ENCODE data around the gene AHCY. TPM values are rescaled to one million over a fixed set of nuclear protein-coding genes. Genes with fewer than 3 reads are reported as not detected.

AHCY gene
- total RNA-seq, 3 donors from 2014 or later (not counting 1 experiment from before 2014, with no cell fraction given): 7.1 to 8.3 (median 7.7) TPM

DNA sequence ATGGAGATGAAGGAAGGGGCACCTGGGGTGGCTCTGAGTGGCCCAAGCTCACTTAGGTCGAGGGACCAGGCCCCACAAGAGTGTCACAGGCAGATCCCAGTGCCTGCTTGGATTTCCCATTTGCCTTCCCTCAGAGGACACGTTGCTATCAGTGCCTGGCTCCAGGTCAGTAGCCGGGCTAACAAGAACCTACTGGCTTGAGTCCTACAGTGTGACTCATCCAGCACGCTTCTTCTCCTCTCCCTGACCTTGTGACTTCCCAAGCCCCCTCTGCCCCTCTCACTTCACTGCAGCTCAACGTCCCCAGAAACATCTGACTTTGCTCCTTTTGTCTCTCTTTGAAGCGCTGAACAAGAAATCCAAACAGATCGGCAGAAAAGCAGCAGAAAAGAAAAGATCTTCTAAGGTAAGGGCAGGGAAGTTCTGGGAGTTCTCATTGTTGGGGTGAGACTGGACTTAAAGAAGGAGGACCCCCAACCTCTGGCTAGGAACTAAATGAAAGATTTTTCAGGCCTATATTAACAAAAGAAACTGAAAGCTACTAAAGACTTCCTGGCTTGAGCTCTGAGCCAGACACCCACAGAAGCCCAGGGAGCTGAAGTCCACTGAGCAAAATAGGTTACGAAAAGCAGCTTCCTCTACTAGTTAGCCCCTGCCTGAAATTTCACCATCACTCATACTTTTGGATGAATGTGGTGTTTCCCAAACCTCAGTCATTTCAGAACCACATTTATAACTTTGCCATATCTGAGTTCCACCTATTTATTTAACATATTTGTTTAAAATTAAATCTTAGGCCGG lies 40.5 kb downstream of the AHCY start:
- intact Hi-C loops (cut with micrococcal nuclease): no loop called here
- no peak overlapping the region for H3K4me3 ChIP-seq (ENCODE audit: low read length)
- H3K36me3 ChIP-seq (ENCODE audit: control insufficient read depth, insufficient read depth, low read length): no peaks in the 10 kb centered on the region
- H3K27me3 ChIP-seq (ENCODE audit: control insufficient read depth, insufficient read depth, low read length): no peaks in the 10 kb centered on the region
- H3K9me3 ChIP-seq (ENCODE audit: control insufficient read depth, insufficient read depth, low read length): no peaks in the 10 kb centered on the region
- no peak for TF ChIP-seq CTCF (IDR thresholded peaks at IDR 0.05)
- H3K27me3 Mint-ChIP-seq (ENCODE audit: low read depth in 2 of 2): peaks cover 0 to 3% of the 10 kb centered on the region in 2 donors
- H3K9me3 Mint-ChIP-seq: no peaks in the 10 kb centered on the region
- peak overlapping the region; percentile 39 to 59 for H3K27ac Mint-ChIP-seq
- WGBS (ENCODE audit: insufficient coverage): 75% methylated on average over 8 of the region's 9 CpGs
- H3K4me1 Mint-ChIP-seq: peaks cover 6 to 7% of the 10 kb centered on the region in 2 donors
- no peak overlapping the region for H3K4me3 Mint-ChIP-seq
- DNase-seq: no peak
- peak; percentile 37 to 52 (median 46) for ATAC-seq
- no peaks in the 10 kb centered on the region for H3K36me3 Mint-ChIP-seq
- no peak overlapping the region for H3K27ac ChIP-seq (ENCODE audit: low read length)
- peaks cover 7% of the 10 kb centered on the region for H3K4me1 ChIP-seq (ENCODE audit: control insufficient read depth, insufficient read depth, low read length)

DNA sequence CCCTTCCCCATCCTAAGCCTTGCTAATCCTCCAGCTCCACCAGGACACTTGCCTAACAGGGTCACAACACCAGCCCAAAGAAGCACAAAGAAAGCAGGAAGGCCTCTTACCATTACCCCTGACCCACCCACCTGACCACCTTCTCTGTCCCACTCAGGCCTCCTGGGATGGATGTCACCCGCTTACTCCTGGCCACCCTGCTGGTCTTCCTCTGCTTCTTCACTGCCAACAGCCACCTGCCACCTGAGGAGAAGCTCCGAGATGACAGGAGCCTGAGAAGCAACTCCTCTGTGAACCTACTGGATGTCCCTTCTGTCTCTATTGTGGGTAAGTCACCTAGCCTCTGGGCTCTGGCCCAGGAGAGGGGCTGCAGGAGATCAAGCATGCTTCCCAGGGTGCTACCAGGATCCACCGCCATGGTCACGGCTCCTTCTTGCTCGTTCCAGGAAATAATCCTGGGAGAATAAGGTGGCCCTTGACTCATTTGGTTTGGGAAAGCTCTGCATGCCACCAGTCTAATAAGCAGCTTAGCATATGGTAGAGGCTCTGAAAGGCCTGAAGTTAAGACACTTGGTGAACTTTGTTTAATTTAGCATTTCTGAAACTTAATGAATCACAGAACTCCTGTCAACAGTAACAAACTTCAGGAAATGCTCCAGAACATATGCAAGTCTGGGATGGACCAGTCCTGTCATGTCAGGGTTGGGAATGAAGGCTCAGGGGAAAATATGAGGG lies 42.8 kb downstream of the AHCY start:
- peaks cover 7% of the 10 kb centered on the region for H3K4me1 ChIP-seq (ENCODE audit: control insufficient read depth, insufficient read depth, low read length)
- no peak overlapping the region for H3K27ac ChIP-seq (ENCODE audit: low read length)
- intact Hi-C loops (cut with micrococcal nuclease): no loop called here
- H3K27me3 ChIP-seq (ENCODE audit: control insufficient read depth, insufficient read depth, low read length): no peaks in the 10 kb centered on the region
- no peaks in the 10 kb centered on the region for H3K36me3 Mint-ChIP-seq
- H3K27me3 Mint-ChIP-seq (ENCODE audit: low read depth in 2 of 2): no peaks in the 10 kb centered on the region
- no peak for TF ChIP-seq CTCF (IDR thresholded peaks at IDR 0.05)
- no peak overlapping the region for H3K27ac Mint-ChIP-seq
- no peaks in the 10 kb centered on the region for H3K9me3 ChIP-seq (ENCODE audit: control insufficient read depth, insufficient read depth, low read length)
- peaks cover 6 to 7% of the 10 kb centered on the region in 2 donors for H3K4me1 Mint-ChIP-seq
- ATAC-seq: no peak
- H3K4me3 ChIP-seq (ENCODE audit: low read length): no peak overlapping the region
- WGBS (ENCODE audit: insufficient coverage): 95% methylated on average over 5 of the region's 5 CpGs
- no peaks in the 10 kb centered on the region for H3K36me3 ChIP-seq (ENCODE audit: control insufficient read depth, insufficient read depth, low read length)
- no peak for DNase-seq
- H3K4me3 Mint-ChIP-seq: no peak overlapping the region
- H3K9me3 Mint-ChIP-seq: no peaks in the 10 kb centered on the region

DNA sequence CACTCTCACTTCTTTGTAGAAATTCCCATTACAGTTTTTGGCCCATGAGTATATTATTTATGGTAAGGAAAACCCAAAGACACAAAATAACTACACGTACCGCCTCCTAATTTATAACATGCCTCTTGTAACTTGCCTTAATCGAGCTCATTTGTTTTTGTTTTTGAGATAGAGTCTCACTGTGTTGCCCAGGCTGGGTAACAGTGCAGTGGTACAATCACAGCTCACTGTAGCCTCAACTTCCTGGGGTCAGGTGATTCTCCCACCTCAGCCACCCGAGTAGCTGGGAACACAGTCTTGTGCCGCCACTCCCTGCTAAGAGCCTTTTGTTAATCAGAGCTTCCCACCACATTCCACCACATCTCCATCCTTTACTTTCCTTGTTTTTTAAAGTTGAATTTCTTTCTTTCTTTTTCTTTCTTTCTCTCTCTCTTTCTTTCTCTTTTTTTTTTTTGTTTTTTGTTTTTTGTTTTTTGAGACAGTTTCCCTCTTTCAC lies 46.5 kb downstream of the AHCY start:
- 85% methylated on average over 5 of the region's 5 CpGs for WGBS (ENCODE audit: insufficient coverage)
- Mint-ChIP-seq H3K36me3 (no peaks in the 10 kb centered on the region), H3K4me1 (no peaks in the 10 kb centered on the region), H3K4me3 (no peak overlapping the region), H3K27me3 (ENCODE audit: low read depth in 2 of 2) (no peaks in the 10 kb centered on the region), H3K9me3 (no peaks in the 10 kb centered on the region), H3K27ac (no peak overlapping the region)
- DNase-seq (no peak), ATAC-seq (no peak)
- H3K36me3 ChIP-seq (ENCODE audit: control insufficient read depth, insufficient read depth, low read length): no peaks in the 10 kb centered on the region
- no peaks in the 10 kb centered on the region for H3K4me1 ChIP-seq (ENCODE audit: control insufficient read depth, insufficient read depth, low read length)
- no peak for TF ChIP-seq CTCF (IDR thresholded peaks at IDR 0.05)
- H3K4me3 ChIP-seq (ENCODE audit: low read length): no peak overlapping the region
- no peaks in the 10 kb centered on the region for H3K27me3 ChIP-seq (ENCODE audit: control insufficient read depth, insufficient read depth, low read length)
- intact Hi-C loops (cut with micrococcal nuclease): no loop called here
- H3K9me3 ChIP-seq (ENCODE audit: control insufficient read depth, insufficient read depth, low read length): no peaks in the 10 kb centered on the region
- no peak overlapping the region for H3K27ac ChIP-seq (ENCODE audit: low read length)
